ENCODE data around the gene ZBTB20. TPM values are rescaled to one million over a fixed set of nuclear protein-coding genes. Genes with fewer than 3 reads are reported as not detected.
A peak's percentile ranks its signal among the peaks of the same experiment; 100 is the strongest.

Gene ZBTB20
- total and polyA plus RNA-seq, 3 experiments from 2014 or later: 6.3 to 25.6 (median 6.5) TPM

- POLR2A ChIA-PET: no interaction called here
- no peak for DNase-seq
- H3K4me1 Mint-ChIP-seq: peaks cover 14 to 23% (median 20%) of the 10 kb centered on the region in 3 donors
- no peaks in the 10 kb centered on the region for H3K27me3 Mint-ChIP-seq
- CTCF ChIA-PET: no interaction called here
- Histone ChIP-seq H3K4me1 (ENCODE audit: insufficient read depth, low read length) (no peaks in the 10 kb centered on the region), H3K36me3 (ENCODE audit: insufficient read depth, low read length) (no peaks in the 10 kb centered on the region), H3K27ac (ENCODE audit: low read depth, low read length) (no peak overlapping the region), H3K4me3 (ENCODE audit: low read length) (no peak overlapping the region), H3K9me3 (ENCODE audit: low read length) (no peaks in the 10 kb centered on the region), H3K27me3 (ENCODE audit: insufficient read depth, low read length, poor library complexity, severe bottlenecking) (no peaks in the 10 kb centered on the region)
- no peaks in the 10 kb centered on the region for H3K9me3 Mint-ChIP-seq
- peaks cover 0 to 6% (median 1%) of the 10 kb centered on the region in 3 donors for H3K36me3 Mint-ChIP-seq
- no peak overlapping the region for H3K27ac Mint-ChIP-seq
- no peak overlapping the region for H3K4me3 Mint-ChIP-seq
Measured at GRCh38 chr3:114852966-114853365, 294.1 kb downstream of the ZBTB20 start.

- CTCF ChIA-PET: no interaction called here
- H3K4me1 Mint-ChIP-seq: peaks cover 6 to 11% (median 11%) of the 10 kb centered on the region in 3 donors
- H3K27ac Mint-ChIP-seq: no peak overlapping the region
- no peak overlapping the region for H3K27ac ChIP-seq (ENCODE audit: low read depth, low read length)
- no peaks in the 10 kb centered on the region for H3K27me3 Mint-ChIP-seq
- H3K36me3 Mint-ChIP-seq: peaks cover 0 to 6% (median 1%) of the 10 kb centered on the region in 3 donors
- no peak overlapping the region for H3K4me3 Mint-ChIP-seq
- DNase-seq: no peak
- H3K9me3 ChIP-seq (ENCODE audit: low read length): no peaks in the 10 kb centered on the region
- no peaks in the 10 kb centered on the region for H3K4me1 ChIP-seq (ENCODE audit: insufficient read depth, low read length)
- H3K4me3 ChIP-seq (ENCODE audit: low read length): no peak overlapping the region
- H3K9me3 Mint-ChIP-seq: no peaks in the 10 kb centered on the region
- H3K36me3 ChIP-seq (ENCODE audit: insufficient read depth, low read length): no peaks in the 10 kb centered on the region
- POLR2A ChIA-PET: no interaction called here
- H3K27me3 ChIP-seq (ENCODE audit: insufficient read depth, low read length, poor library complexity, severe bottlenecking): no peaks in the 10 kb centered on the region
Measured at GRCh38 chr3:114850898-114851297, 296.2 kb downstream of the ZBTB20 start.

- no peak overlapping the region for H3K4me3 ChIP-seq (ENCODE audit: low read length)
- no peaks in the 10 kb centered on the region for H3K36me3 ChIP-seq (ENCODE audit: insufficient read depth, low read length)
- peaks cover 0 to 4% (median 4%) of the 10 kb centered on the region in 3 donors for H3K36me3 Mint-ChIP-seq
- H3K4me1 Mint-ChIP-seq: peaks cover 0 to 5% (median 2%) of the 10 kb centered on the region in 3 donors
- CTCF ChIA-PET: interaction anchor here (0.9 kb wide), 1 partner anchor 14 kb away, joined by 4 read pairs; no protein-coding TSS in a partner anchor
- no peak overlapping the region for H3K4me3 Mint-ChIP-seq
- H3K9me3 Mint-ChIP-seq: no peaks in the 10 kb centered on the region
- H3K9me3 ChIP-seq (ENCODE audit: low read length): no peaks in the 10 kb centered on the region
- H3K27ac Mint-ChIP-seq: peak overlapping the region in 1 of 8 donors; percentile 8
- DNase-seq: no peak
- POLR2A ChIA-PET: no interaction called here
- no peak overlapping the region for H3K27ac ChIP-seq (ENCODE audit: low read depth, low read length)
- H3K27me3 ChIP-seq (ENCODE audit: insufficient read depth, low read length, poor library complexity, severe bottlenecking): no peaks in the 10 kb centered on the region
- no peaks in the 10 kb centered on the region for H3K27me3 Mint-ChIP-seq
- no peaks in the 10 kb centered on the region for H3K4me1 ChIP-seq (ENCODE audit: insufficient read depth, low read length)
Measured at GRCh38 chr3:114848643-114849350, 298.3 kb downstream of the ZBTB20 start.

GRCh38 chr3:114848082-114848481 is 299.0 kb downstream of the ZBTB20 start:
- Histone ChIP-seq H3K27me3 (ENCODE audit: insufficient read depth, low read length, poor library complexity, severe bottlenecking) (no peaks in the 10 kb centered on the region), H3K4me1 (ENCODE audit: insufficient read depth, low read length) (no peaks in the 10 kb centered on the region), H3K36me3 (ENCODE audit: insufficient read depth, low read length) (no peaks in the 10 kb centered on the region), H3K9me3 (ENCODE audit: low read length) (no peaks in the 10 kb centered on the region), H3K4me3 (ENCODE audit: low read length) (no peak overlapping the region), H3K27ac (ENCODE audit: low read depth, low read length) (no peak overlapping the region)
- peaks cover 0 to 5% (median 2%) of the 10 kb centered on the region in 3 donors for H3K4me1 Mint-ChIP-seq
- POLR2A ChIA-PET: no interaction called here
- no peak overlapping the region for H3K4me3 Mint-ChIP-seq
- no peaks in the 10 kb centered on the region for H3K27me3 Mint-ChIP-seq
- H3K27ac Mint-ChIP-seq: no peak overlapping the region
- CTCF ChIA-PET: no interaction called here
- peaks cover 0 to 4% (median under 1%) of the 10 kb centered on the region in 3 donors for H3K36me3 Mint-ChIP-seq
- DNase-seq: no peak
- no peaks in the 10 kb centered on the region for H3K9me3 Mint-ChIP-seq

GRCh38 chr3:114847564-114847963 is 299.5 kb downstream of the ZBTB20 start:
- peaks cover 0 to 8% (median under 1%) of the 10 kb centered on the region in 3 donors for H3K4me1 Mint-ChIP-seq
- CTCF ChIA-PET: no interaction called here

GRCh38 chr3:114846779-114847178 is 300.3 kb downstream of the ZBTB20 start:
- Mint-ChIP-seq H3K9me3 (no peaks in the 10 kb centered on the region), H3K4me3 (no peak overlapping the region), H3K27me3 (no peaks in the 10 kb centered on the region), H3K4me1 (peaks cover 0 to 8% (median 0%) of the 10 kb centered on the region in 3 donors), H3K27ac (peak overlapping the region in 2 of 8 donors; percentile 3 to 20), H3K36me3 (peaks cover 0 to 4% (median 3%) of the 10 kb centered on the region in 3 donors)
- H3K4me1 ChIP-seq (ENCODE audit: insufficient read depth, low read length): no peaks in the 10 kb centered on the region
- H3K27me3 ChIP-seq (ENCODE audit: insufficient read depth, low read length, poor library complexity, severe bottlenecking): no peaks in the 10 kb centered on the region
- DNase-seq: no peak
- H3K36me3 ChIP-seq (ENCODE audit: insufficient read depth, low read length): no peaks in the 10 kb centered on the region
- CTCF ChIA-PET: no interaction called here
- H3K9me3 ChIP-seq (ENCODE audit: low read length): no peaks in the 10 kb centered on the region
- H3K4me3 ChIP-seq (ENCODE audit: low read length): no peak overlapping the region
- no peak overlapping the region for H3K27ac ChIP-seq (ENCODE audit: low read depth, low read length)
- POLR2A ChIA-PET: no interaction called here

More at GRCh38 chr3:114847564-114847963, 299.5 kb downstream of the ZBTB20 start:
- no peak overlapping the region for H3K27ac ChIP-seq (ENCODE audit: low read depth, low read length)
- no peak overlapping the region for H3K27ac Mint-ChIP-seq
- H3K9me3 Mint-ChIP-seq: no peaks in the 10 kb centered on the region
- POLR2A ChIA-PET: no interaction called here
- DNase-seq: no peak
- peaks cover 0 to 4% (median 3%) of the 10 kb centered on the region in 3 donors for H3K36me3 Mint-ChIP-seq
- H3K4me1 ChIP-seq (ENCODE audit: insufficient read depth, low read length): no peaks in the 10 kb centered on the region
- no peaks in the 10 kb centered on the region for H3K9me3 ChIP-seq (ENCODE audit: low read length)
- no peak overlapping the region for H3K4me3 Mint-ChIP-seq
- no peaks in the 10 kb centered on the region for H3K27me3 Mint-ChIP-seq
- H3K36me3 ChIP-seq (ENCODE audit: insufficient read depth, low read length): no peaks in the 10 kb centered on the region
- H3K27me3 ChIP-seq (ENCODE audit: insufficient read depth, low read length, poor library complexity, severe bottlenecking): no peaks in the 10 kb centered on the region
- no peak overlapping the region for H3K4me3 ChIP-seq (ENCODE audit: low read length)

- H3K4me1 Mint-ChIP-seq: peaks cover 0 to 13% (median 0%) of the 10 kb centered on the region in 3 donors
- POLR2A ChIA-PET: no interaction called here
Measured at GRCh38 chr3:114846252-114846651, 300.8 kb downstream of the ZBTB20 start.

GRCh38 chr3:114841515-114841914 is 305.6 kb downstream of the ZBTB20 start:
- H3K27me3 ChIP-seq (ENCODE audit: insufficient read depth, low read length, poor library complexity, severe bottlenecking): no peaks in the 10 kb centered on the region
- H3K9me3 ChIP-seq (ENCODE audit: low read length): no peaks in the 10 kb centered on the region
- no peak for DNase-seq
- H3K4me1 Mint-ChIP-seq: peaks cover 0 to 14% (median 0%) of the 10 kb centered on the region in 3 donors
- no peaks in the 10 kb centered on the region for H3K36me3 ChIP-seq (ENCODE audit: insufficient read depth, low read length)
- H3K4me1 ChIP-seq (ENCODE audit: insufficient read depth, low read length): no peaks in the 10 kb centered on the region
- no peaks in the 10 kb centered on the region for H3K27me3 Mint-ChIP-seq
- POLR2A ChIA-PET: no interaction called here
- H3K36me3 Mint-ChIP-seq: peaks cover 9 to 22% (median 10%) of the 10 kb centered on the region in 3 donors
- no peak overlapping the region for H3K4me3 ChIP-seq (ENCODE audit: low read length)
- no peak overlapping the region for H3K27ac ChIP-seq (ENCODE audit: low read depth, low read length)
- CTCF ChIA-PET: no interaction called here
- H3K27ac Mint-ChIP-seq: peak overlapping the region in 1 of 8 donors; percentile 0
- no peaks in the 10 kb centered on the region for H3K9me3 Mint-ChIP-seq
- no peak overlapping the region for H3K4me3 Mint-ChIP-seq

More at GRCh38 chr3:114846252-114846651, 300.8 kb downstream of the ZBTB20 start:
- H3K36me3 ChIP-seq (ENCODE audit: insufficient read depth, low read length): no peaks in the 10 kb centered on the region
- H3K4me1 ChIP-seq (ENCODE audit: insufficient read depth, low read length): no peaks in the 10 kb centered on the region
- H3K4me3 ChIP-seq (ENCODE audit: low read length): no peak overlapping the region
- H3K9me3 ChIP-seq (ENCODE audit: low read length): no peaks in the 10 kb centered on the region
- H3K9me3 Mint-ChIP-seq: no peaks in the 10 kb centered on the region
- no peaks in the 10 kb centered on the region for H3K27me3 ChIP-seq (ENCODE audit: insufficient read depth, low read length, poor library complexity, severe bottlenecking)
- peaks cover 0 to 6% (median 4%) of the 10 kb centered on the region in 3 donors for H3K36me3 Mint-ChIP-seq
- H3K27ac ChIP-seq (ENCODE audit: low read depth, low read length): no peak overlapping the region
- DNase-seq: no peak
- no peak overlapping the region for H3K27ac Mint-ChIP-seq
- no peak overlapping the region for H3K4me3 Mint-ChIP-seq
- CTCF ChIA-PET: no interaction called here
- no peaks in the 10 kb centered on the region for H3K27me3 Mint-ChIP-seq
